Activated CD4-positive, alpha-beta memory T cell treated with anti-CD3 and anti-CD28 coated beads for 36 hours (primary cell): ENCODE measurements around the gene PPIA. TPM values are rescaled to one million over a fixed set of nuclear protein-coding genes. Genes with fewer than 3 reads are reported as not detected.

Source experiments
- CTCF ChIA-PET: fragments of 350-600 bp; sonication (Branson Sonifier 250); formaldehyde crosslinking; loops from one replicate; lab custom pipeline; 2021; ENCODE audit warnings: antibody characterized with exemption, inconsistent platforms; lab: Charles Lee
- POLR2A ChIA-PET: fragments of 350-600 bp; sonication (Branson Sonifier 250); formaldehyde crosslinking; loops from one replicate; lab custom pipeline; 2021; ENCODE audit warnings: antibody characterized with exemption; lab: Charles Lee
- DNase-seq: peaks from one replicate; pipeline ENCODE4 v3.0.0-alpha.2; 2020
- H3K27ac Mint-ChIP-seq: one replicate; pipeline ENCODE4 v1.8.0; 2021; ENCODE audit warnings: mixed read lengths
- H3K27me3 Mint-ChIP-seq: one replicate; pipeline ENCODE4 v1.8.0; 2021; ENCODE audit warnings: mixed read lengths
- H3K36me3 Mint-ChIP-seq: one replicate; pipeline ENCODE4 v1.8.0; 2021; ENCODE audit warnings: mixed read lengths
- H3K4me1 Mint-ChIP-seq: one replicate; pipeline ENCODE4 v1.8.0; 2021; ENCODE audit warnings: low read depth, mixed read lengths
- H3K4me3 Mint-ChIP-seq: one replicate; pipeline ENCODE4 v1.8.0; 2021; ENCODE audit warnings: mild to moderate bottlenecking, mixed read lengths
- H3K9me3 Mint-ChIP-seq: one replicate; pipeline ENCODE4 v1.8.0; 2021; ENCODE audit warnings: mixed read lengths
- intact Hi-C: fragments of 100-400 bp; cut with micrococcal nuclease; formaldehyde crosslinking; loops from one replicate; pipeline ENCODE4 v1.15.1; 2023
- total RNA-seq, 2 experiments: library from RNA; stranded (reverse); gene quantifications; one replicate each; pipeline ENCODE4 v1.2.3, GENCODE V29; 2021

PPIA gene
- total RNA-seq, 2 experiments from 2014 or later, result 3,158 to 3,182 TPM

- DNase-seq, result no peak
- Mint-ChIP-seq H3K27ac (no peak overlapping the region), H3K4me1 (peaks cover 31% of the 10 kb centered on the region), H3K9me3 (no peaks in the 10 kb centered on the region), H3K27me3 (no peaks in the 10 kb centered on the region), H3K4me3 (no peak overlapping the region), H3K36me3 (peaks cover 20% of the 10 kb centered on the region)
- POLR2A ChIA-PET, result no interaction called here
- CTCF ChIA-PET, result interaction anchor here (0.7 kb wide), 1 partner anchor 42 kb away, joined by 4 read pairs; no protein-coding TSS in a partner anchor
- intact Hi-C loops, result no loop called here
Observed at GRCh38 chr7:44755698-44756627, 40.5 kb upstream of the PPIA start.

GRCh38 chr7:44756904-44757303, 39.6 kb upstream of the PPIA start:
- ChIA-PET POLR2A (no interaction called here), CTCF (no interaction called here)
- H3K4me3 Mint-ChIP-seq, result no peak overlapping the region
- no peak overlapping the region for H3K27ac Mint-ChIP-seq
- no peak for DNase-seq
- intact Hi-C loops, result no loop called here
- no peaks in the 10 kb centered on the region for H3K9me3 Mint-ChIP-seq
- no peaks in the 10 kb centered on the region for H3K27me3 Mint-ChIP-seq
- peaks cover 26% of the 10 kb centered on the region for H3K4me1 Mint-ChIP-seq
- H3K36me3 Mint-ChIP-seq, result peaks cover 21% of the 10 kb centered on the region

- peaks cover 24% of the 10 kb centered on the region for H3K4me1 Mint-ChIP-seq
- no peak overlapping the region for H3K27ac Mint-ChIP-seq
- DNase-seq, result no peak
- ChIA-PET CTCF (no interaction called here), POLR2A (no interaction called here)
- H3K4me3 Mint-ChIP-seq, result no peak overlapping the region
- intact Hi-C loops, result no loop called here
- H3K27me3 Mint-ChIP-seq, result no peaks in the 10 kb centered on the region
- H3K9me3 Mint-ChIP-seq, result no peaks in the 10 kb centered on the region
- peaks cover 23% of the 10 kb centered on the region for H3K36me3 Mint-ChIP-seq
Observed at GRCh38 chr7:44757311-44757710, 39.2 kb upstream of the PPIA start.

- DNase-seq, result no peak
- peaks cover 21% of the 10 kb centered on the region for H3K36me3 Mint-ChIP-seq
- intact Hi-C loops, result no loop called here
- no peak overlapping the region for H3K27ac Mint-ChIP-seq
- peaks cover 19% of the 10 kb centered on the region for H3K4me1 Mint-ChIP-seq
- H3K27me3 Mint-ChIP-seq, result no peaks in the 10 kb centered on the region
- ChIA-PET CTCF (no interaction called here), POLR2A (no interaction called here)
- no peak overlapping the region for H3K4me3 Mint-ChIP-seq
- H3K9me3 Mint-ChIP-seq, result no peaks in the 10 kb centered on the region
Observed at GRCh38 chr7:44757739-44758138, 38.7 kb upstream of the PPIA start.

- Mint-ChIP-seq H3K9me3 (no peaks in the 10 kb centered on the region), H3K4me1 (peaks cover 7% of the 10 kb centered on the region), H3K36me3 (peaks cover 30% of the 10 kb centered on the region), H3K4me3 (no peak overlapping the region), H3K27ac (no peak overlapping the region), H3K27me3 (no peaks in the 10 kb centered on the region)
- ChIA-PET CTCF (interaction anchor here (0.7 to 1.1 kb wide), 2 partner anchors 19 to 25 kb away, joined by 3 read pairs; no protein-coding TSS in a partner anchor), POLR2A (interaction anchor here (2.5 kb wide), 1 partner anchor 9 kb away, joined by 5 read pairs; no protein-coding TSS in a partner anchor)
- no peak for DNase-seq
- intact Hi-C loops, result no loop called here
Observed at GRCh38 chr7:44759246-44759645, 37.2 kb upstream of the PPIA start.

GRCh38 chr7:44760034-44760580, 36.4 kb upstream of the PPIA start:
- Mint-ChIP-seq H3K27ac (no peak overlapping the region), H3K9me3 (no peaks in the 10 kb centered on the region), H3K4me1 (peaks cover under 1% of the 10 kb centered on the region), H3K36me3 (peaks cover 34% of the 10 kb centered on the region), H3K27me3 (no peaks in the 10 kb centered on the region), H3K4me3 (no peak overlapping the region)
- ChIA-PET POLR2A (interaction anchor here (2.5 kb wide), 1 partner anchor 10 kb away, joined by 5 read pairs; no protein-coding TSS in a partner anchor), CTCF (interaction anchor here (0.7 kb wide), 1 partner anchor 26 kb away, joined by 3 read pairs; no protein-coding TSS in a partner anchor)
- intact Hi-C loops, result no loop called here
- DNase-seq, result no peak

- Mint-ChIP-seq H3K27me3 (no peaks in the 10 kb centered on the region), H3K4me1 (no peaks in the 10 kb centered on the region), H3K27ac (no peak overlapping the region), H3K4me3 (no peak overlapping the region), H3K36me3 (peaks cover 39% of the 10 kb centered on the region), H3K9me3 (no peaks in the 10 kb centered on the region)
- intact Hi-C loops, result no loop called here
- ChIA-PET POLR2A (no interaction called here), CTCF (interaction anchor here (1.0 kb wide), 1 partner anchor 37 kb away, joined by 3 read pairs; no protein-coding TSS in a partner anchor)
- DNase-seq, result no peak
Observed at GRCh38 chr7:44761207-44762161, 35.0 kb upstream of the PPIA start.

GRCh38 chr7:44762300-44762699, 34.2 kb upstream of the PPIA start:
- H3K4me1 Mint-ChIP-seq, result no peaks in the 10 kb centered on the region
- no peak overlapping the region for H3K4me3 Mint-ChIP-seq
- POLR2A ChIA-PET, result no interaction called here
- no peaks in the 10 kb centered on the region for H3K9me3 Mint-ChIP-seq
- peaks cover 44% of the 10 kb centered on the region for H3K36me3 Mint-ChIP-seq
- H3K27ac Mint-ChIP-seq, result no peak overlapping the region
- intact Hi-C loops, result no loop called here
- no peak for DNase-seq
- CTCF ChIA-PET, result no interaction called here
- H3K27me3 Mint-ChIP-seq, result no peaks in the 10 kb centered on the region

- no peak overlapping the region for H3K4me3 Mint-ChIP-seq
- no peaks in the 10 kb centered on the region for H3K27me3 Mint-ChIP-seq
- no peaks in the 10 kb centered on the region for H3K9me3 Mint-ChIP-seq
- intact Hi-C loops, result no loop called here
- ChIA-PET CTCF (no interaction called here), POLR2A (no interaction called here)
- H3K4me1 Mint-ChIP-seq, result peaks cover 6% of the 10 kb centered on the region
- DNase-seq, result no peak
- H3K27ac Mint-ChIP-seq, result no peak overlapping the region
- H3K36me3 Mint-ChIP-seq, result peaks cover 50% of the 10 kb centered on the region
Observed at GRCh38 chr7:44762726-44763522, 33.6 kb upstream of the PPIA start.

GRCh38 chr7:44764081-44764480, 32.4 kb upstream of the PPIA start:
- intact Hi-C loops, result no loop called here
- POLR2A ChIA-PET, result interaction anchor here (1.0 kb wide), 1 partner anchor 34 kb away, joined by 3 read pairs; no protein-coding TSS in a partner anchor
- no peak overlapping the region for H3K27ac Mint-ChIP-seq

More at GRCh38 chr7:44764081-44764480, 32.4 kb upstream of the PPIA start:
- no peaks in the 10 kb centered on the region for H3K27me3 Mint-ChIP-seq
- CTCF ChIA-PET, result no interaction called here
- peaks cover 17% of the 10 kb centered on the region for H3K4me1 Mint-ChIP-seq
- DNase-seq, result no peak
- peaks cover 51% of the 10 kb centered on the region for H3K36me3 Mint-ChIP-seq
- H3K4me3 Mint-ChIP-seq, result no peak overlapping the region
- H3K9me3 Mint-ChIP-seq, result no peaks in the 10 kb centered on the region
